GM21423 (cell line): ENCODE measurements around the gene PRSS16.
"Not testable (repeated sequence)": the region's sequence is repeated elsewhere in the genome, so short reads cannot be mapped to it uniquely, and the experiment has no call there.

Experiments used
- ATAC-seq: cut with Tn5 transposase; IDR thresholded peaks from one replicate; pipeline ENCODE4 v1.9.1; 2021; ENCODE audit warnings: mild to moderate bottlenecking, moderate library complexity; ENCODE audit not compliant: unreplicated experiment

The PRSS16 gene, protein sequence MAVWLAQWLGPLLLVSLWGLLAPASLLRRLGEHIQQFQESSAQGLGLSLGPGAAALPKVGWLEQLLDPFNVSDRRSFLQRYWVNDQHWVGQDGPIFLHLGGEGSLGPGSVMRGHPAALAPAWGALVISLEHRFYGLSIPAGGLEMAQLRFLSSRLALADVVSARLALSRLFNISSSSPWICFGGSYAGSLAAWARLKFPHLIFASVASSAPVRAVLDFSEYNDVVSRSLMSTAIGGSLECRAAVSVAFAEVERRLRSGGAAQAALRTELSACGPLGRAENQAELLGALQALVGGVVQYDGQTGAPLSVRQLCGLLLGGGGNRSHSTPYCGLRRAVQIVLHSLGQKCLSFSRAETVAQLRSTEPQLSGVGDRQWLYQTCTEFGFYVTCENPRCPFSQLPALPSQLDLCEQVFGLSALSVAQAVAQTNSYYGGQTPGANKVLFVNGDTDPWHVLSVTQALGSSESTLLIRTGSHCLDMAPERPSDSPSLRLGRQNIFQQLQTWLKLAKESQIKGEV

DNA sequence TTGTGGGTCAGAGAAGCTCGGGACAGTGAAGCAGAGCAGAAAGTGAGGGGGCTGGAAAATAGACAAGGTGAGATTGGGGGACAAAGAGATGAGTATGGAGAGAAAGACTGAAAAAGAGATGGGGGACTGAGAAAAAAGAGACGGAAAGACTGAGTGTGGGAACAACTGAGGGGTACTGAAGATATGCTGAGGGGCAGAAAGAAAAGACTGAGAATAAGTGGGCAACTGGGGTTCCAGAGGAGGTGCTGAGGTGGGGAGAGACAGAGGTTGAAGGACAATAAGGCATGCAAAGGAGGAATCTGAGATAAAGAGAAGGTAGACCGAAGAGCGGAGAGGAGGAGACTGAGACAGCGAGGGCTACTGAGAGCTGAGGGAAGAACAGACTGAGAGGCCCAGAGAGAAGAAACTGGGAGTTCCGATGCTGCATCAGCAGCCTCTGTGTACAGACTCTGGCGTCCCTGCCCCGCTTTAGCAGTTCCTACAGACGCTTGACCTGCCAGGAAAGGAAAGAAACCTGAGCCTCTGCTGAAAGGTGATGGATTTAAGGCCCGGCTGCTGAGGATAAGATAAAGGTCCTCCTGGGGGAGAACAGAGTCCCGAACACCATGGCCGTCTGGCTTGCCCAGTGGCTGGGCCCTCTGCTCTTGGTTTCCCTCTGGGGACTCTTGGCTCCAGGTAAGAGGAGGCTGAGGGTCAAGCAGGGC, at the start of gene PRSS16:
Gene PRSS16, plus strand, starts transcription at position 569 of the 704 bp plus-strand sequence. Its CDS starts 37 bp downstream, at position 606.
- ATAC-seq, result no peak

DNA sequence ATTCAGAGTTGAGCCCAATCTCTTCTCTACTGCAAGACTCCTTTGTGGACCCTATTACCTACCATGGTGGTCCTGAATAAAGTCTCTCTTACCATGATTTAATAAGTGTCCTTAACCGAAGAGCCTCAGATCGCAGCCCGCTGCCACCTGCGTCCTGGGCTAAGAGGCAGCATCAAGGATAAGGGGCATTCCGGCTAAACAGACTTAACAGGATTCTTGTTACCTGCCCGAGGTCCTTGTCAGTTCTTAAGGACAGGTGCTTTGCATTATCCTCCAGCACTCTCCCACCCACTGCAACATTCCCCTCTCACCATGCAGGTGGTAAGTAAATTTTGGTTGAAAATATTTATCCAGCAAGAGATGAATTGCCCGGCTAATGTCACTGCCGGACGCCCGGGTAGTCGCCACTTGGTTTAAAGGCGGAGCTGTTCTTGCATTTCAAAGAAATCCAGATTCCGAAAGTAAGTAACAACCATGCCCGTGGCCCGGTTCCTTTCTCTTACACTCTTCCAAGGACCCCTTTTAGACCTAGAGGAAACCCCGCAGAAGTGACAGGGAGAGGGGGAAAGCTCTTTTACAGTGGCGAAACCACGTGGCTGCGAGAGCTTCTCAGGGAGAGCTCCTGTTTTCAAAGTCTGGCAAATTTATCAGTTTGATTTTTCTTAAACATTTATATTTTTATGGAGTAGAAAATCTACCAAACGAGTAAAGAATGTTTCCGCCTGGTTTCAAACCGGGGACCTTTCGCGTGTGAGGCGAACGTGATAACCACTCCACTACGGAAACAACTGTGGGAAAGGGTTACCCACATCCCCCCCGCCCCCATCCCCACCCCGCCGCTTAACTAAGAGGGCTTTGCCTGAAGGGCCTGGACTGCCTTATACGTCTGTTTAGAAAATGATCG, 41.9 kb upstream of the PRSS16 start:
- ATAC-seq, result no peak

DNA sequence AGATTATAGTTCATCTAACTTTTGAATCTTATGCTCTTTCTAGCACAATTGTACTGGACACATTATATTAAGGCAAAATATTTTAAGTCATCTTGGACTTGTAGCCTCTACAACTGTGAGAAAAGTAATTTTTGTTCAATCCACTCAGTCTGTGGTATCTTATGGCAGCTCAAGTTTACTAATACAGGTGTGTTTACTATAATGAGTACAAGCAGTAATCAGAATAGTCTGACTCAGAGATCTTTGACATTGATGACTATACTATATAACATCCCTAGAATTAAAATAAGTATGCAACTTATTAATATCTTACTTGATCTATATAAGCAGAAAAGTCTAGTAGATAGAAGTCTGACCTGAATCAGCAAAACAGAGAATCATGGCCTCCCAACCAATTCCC, 40.7 kb upstream of the PRSS16 start:
- ATAC-seq, result no peak

DNA sequence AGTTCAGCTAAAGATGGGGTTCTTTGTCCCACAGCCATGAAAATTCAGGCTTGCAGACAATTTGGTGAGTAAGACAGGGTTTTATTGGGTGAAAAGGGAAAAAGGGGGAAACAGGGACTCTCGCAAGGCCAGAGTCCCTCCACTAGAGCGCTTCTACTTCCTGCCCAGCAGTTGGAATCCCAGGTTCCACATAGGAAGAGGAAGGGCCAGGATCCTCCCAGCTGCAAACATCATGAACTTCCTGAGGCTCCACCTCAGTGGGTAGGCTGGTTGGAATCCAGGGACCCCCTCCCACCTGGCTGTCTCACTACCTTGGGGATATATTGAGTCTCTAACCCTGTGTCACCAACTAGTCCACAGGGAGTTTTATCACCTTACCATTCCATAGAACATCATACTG, 39.5 kb upstream of the PRSS16 start:
- no peak for ATAC-seq

DNA sequence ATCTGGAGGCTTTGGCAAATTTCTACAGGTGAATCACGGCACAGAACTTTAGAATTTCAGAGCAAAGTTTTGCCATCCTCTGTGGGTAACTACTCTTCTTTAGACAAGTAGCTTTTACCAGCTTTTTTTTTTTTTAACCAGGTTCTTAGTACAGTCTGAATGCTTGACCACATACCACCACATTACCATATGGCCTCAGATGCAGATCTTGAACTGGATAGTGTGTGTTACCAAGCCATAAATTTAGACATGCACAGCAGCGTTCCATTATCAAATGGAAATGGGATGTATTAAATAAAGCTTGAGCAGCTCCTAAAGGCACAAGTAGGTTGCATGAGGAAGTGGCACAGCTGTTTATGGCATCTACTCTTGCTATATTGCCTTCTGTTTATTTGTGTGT, 38.3 kb upstream of the PRSS16 start:
- no peak for ATAC-seq

DNA sequence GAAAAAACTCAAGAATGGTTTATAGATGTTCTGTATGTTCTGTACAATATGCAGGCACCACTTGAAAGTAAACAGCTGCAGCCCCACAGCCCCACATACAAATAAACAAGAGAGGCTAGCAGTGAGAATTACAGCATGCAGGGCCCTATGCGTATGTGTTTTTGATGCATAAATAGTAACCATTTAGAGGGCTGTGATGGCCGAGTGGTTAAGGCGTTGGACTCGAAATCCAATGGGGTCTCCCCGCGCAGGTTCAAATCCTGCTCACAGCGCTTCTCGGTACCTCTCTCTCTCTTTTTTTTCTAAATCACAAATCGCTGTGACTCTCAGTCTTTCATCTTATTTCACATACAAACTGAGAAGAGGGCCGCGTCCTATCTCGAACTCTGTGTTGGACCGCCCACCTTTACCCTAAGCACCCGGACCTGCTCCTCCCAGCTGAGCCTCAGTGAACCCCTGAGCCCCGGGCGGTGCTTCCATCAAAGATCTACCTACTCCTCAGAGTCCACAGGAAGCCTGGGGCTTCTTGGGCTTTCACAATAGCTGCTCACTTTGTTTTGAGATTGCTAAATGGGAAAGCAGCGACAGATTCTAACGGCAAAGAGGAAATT, 37.7 kb upstream of the PRSS16 start:
- no peak for ATAC-seq

DNA sequence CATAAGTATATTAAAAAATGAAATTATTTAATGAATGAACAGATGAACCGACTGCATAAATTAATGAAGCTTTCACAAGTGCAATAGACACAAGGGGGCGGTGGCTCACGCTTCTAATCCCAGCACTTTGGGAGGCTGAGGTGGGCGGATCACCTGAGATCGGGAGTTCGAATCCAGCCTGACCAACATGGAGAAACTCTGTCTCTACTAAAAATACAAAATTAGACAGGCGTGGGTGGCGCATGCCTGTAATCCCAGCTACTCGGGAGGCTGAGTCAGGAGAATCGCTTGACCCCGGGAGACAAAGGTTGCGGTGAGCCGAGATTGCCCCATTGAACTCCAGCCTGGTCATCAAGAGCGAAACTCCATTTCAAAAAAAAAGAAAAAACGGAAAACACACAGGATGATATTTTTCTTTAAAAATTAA, 34.4 kb upstream of the PRSS16 start:
- not testable (repeated sequence) for ATAC-seq

DNA sequence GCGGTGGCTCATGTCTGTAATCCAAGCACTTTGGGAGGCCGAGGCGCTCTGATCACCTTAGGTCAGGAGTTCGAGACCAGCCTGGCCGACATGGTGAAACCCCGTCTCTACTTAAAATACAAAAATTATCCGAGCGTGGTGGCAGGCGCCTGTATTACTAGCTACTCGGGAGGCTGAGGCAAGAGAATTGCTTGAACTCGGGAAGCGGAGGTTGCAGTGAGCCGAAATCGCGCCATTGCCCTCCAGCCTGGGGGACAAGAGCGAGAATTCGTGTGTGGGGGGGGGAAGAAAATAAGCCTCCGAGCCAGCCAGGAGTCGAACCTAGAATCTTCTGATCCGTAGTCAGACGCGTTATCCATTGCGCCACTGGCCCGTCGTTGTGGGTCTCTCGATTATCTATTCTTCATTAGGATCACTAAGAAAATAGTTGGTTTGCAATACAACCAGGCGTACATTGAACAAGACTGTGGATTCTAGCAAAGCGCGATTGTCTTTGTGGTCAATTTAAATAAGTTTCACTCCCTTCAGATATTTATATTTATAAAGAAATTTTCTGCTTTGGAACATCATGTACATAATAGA, 33.9 kb upstream of the PRSS16 start:
- no peak for ATAC-seq

DNA sequence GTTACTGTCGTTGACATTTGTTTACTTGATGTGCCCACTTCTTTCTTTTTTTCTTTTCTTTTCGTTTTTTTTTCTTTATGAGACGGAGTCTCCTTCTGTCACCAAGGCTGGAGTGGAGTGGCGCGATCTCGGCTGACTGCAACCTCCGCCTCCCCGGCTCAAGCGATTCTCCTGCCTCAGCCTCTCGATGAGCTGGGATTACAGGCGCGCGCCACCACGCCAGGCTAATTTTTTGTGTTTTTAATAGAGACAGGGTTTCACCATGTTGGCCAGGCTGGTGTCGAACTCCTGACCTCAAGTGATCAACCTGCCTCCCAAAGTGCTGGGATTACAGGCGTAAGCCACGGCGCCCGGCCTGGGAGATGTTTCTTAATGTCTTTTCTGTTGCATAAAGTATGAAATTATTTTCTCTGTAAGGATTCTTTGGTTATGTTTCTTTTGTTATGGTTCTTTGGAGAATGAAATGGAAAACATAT, 33.3 kb upstream of the PRSS16 start:
- no peak for ATAC-seq

DNA sequence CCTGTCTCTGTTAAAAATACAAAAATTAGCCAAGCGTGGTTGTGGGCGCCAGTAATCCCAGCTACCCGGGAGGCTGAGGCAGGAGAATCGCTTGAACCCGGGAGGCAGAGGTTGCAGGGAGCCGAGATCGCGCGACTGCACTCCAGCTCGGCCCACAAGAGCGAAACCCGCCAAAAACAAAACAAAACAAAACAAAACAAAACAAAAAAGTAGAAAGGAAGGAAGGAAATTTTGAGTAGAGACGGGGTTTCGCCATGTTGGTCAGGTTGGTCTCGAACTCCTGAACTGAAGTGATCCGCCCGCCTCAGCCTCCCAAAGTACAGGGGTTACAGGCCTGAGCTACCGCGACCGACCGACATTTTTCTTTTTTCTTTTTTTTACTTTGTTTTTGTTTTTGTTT, 30.6 kb upstream of the PRSS16 start:
- no peak for ATAC-seq

DNA sequence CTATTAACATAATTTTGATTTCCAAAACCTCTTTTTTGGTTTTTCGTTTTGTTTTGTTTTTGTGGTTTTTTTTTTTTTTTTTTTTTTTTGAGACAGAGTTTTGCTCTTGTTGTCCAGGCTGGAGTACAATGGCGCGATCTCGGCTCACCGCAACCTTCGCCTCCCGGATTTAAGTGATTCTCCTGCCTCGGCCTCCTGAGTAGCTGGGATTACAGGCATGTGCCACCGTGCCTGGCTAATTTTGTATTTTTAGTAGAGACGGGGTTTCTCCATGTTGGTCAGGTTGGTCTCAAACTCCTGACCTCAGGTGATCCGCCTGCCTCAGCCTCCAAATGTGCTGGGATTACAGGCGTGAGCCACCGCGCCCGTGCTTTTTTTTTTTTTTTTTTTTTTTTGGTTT, 24.5 kb upstream of the PRSS16 start:
- ATAC-seq, result not testable (repeated sequence)

DNA sequence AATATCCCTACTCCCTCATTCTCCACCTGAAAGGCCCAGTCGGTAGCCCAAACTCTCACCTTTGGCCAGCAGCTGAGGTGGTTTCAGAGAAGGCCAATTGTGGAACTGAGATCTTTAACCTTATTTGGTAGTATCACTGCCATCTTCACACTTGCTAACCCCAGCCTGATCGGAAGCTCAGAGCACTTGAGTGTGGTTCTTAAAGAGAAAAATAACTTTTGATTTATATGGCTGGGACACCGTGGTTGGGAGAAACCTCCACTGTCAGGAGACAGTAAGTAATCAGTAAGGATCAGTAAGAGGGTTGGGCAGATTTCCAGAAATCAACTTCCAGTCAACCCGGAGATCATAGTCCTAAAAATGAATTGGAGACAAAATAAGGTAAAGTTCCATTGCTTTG, 22.8 kb upstream of the PRSS16 start:
- no peak for ATAC-seq

DNA sequence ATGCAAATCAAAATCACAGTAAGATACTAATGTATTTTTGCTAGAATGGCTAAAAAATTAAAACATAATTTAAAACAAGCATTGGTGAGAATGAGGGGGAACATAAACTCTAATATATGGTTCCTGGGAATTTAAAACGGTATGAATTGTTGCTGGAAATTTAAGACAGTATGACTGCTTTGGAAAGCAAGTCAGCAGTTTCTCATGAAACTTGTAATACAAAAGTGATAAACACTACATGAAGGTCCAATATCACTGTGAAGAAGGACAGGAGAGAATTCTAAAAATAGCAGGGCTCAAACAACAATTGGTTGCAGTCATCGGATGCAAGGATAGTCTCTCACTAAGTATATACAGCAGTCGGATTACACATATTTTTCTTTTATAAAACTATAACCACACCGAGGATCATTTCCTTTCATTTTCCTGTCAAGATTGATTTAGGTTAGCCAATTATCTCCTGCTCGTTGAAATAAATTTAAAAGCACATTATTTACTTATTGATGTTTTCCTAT, 18.5 kb upstream of the PRSS16 start:
- no peak for ATAC-seq

DNA sequence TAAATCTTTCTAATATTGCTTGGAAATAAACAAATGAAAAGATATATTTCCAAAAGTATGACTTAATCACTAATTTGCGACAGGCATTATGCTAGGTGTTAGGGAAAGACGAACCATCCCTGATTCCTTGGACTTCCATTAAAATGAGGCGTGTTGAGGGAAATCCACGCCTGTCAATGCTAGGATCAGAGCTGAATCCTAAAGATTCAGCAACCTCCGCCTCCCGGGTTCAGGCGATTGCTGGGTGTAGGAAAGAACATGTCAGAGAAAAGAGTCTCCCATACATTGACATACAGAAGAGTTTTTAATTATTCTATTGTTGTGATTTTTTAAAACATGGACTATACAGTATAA, 16.8 kb upstream of the PRSS16 start:
- no peak for ATAC-seq

DNA sequence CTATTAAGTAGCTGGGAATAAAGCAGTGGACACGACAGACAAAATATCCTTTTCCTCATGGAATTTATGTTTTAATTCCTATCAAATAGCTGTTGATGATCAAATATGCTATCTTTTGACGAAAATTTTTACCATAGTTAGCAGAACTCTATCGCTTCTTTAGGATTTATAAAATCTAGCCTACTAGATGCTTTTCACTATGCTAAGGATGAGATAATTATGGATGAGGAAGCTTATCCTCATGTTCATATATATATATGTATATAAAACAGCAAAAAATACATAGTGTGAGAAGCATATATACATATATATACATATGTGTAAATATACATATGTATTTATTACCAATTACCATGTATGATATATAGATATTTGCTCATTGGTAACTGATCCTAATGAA, 12.9 kb upstream of the PRSS16 start:
- no peak for ATAC-seq

DNA sequence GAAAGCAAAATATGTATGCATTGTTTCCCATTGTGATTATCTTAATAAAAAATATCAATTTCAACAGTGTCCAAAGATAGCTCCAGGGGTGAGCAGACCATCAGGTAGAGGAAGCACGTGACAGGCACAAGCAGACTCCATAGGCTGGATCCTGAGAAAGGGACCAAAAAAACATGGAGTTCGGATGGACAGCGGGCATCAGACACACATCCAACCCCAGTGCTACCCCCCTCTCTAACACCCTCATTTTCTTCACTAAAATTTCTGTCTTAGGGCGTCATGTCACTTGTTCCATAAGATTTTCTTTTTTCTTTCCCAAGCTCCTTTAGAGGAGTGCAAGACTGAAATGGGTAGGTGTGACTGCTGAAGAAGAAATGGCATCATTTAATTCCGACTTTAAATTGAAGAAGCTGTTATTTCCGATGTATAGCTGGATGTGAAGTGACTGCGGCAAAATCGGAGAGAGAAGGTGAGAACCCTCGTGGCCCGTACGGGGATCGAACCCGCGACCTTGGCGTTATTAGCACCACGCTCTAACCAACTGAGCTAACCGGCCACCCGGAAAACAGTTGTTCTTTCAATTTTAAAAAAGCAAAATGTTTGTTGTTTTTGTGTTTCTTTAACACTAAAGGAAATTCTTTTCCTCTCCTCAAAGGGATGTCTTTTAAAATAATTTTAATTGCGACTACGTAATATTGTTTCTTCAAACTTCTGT, 10.3 kb upstream of the PRSS16 start:
- no peak for ATAC-seq

DNA sequence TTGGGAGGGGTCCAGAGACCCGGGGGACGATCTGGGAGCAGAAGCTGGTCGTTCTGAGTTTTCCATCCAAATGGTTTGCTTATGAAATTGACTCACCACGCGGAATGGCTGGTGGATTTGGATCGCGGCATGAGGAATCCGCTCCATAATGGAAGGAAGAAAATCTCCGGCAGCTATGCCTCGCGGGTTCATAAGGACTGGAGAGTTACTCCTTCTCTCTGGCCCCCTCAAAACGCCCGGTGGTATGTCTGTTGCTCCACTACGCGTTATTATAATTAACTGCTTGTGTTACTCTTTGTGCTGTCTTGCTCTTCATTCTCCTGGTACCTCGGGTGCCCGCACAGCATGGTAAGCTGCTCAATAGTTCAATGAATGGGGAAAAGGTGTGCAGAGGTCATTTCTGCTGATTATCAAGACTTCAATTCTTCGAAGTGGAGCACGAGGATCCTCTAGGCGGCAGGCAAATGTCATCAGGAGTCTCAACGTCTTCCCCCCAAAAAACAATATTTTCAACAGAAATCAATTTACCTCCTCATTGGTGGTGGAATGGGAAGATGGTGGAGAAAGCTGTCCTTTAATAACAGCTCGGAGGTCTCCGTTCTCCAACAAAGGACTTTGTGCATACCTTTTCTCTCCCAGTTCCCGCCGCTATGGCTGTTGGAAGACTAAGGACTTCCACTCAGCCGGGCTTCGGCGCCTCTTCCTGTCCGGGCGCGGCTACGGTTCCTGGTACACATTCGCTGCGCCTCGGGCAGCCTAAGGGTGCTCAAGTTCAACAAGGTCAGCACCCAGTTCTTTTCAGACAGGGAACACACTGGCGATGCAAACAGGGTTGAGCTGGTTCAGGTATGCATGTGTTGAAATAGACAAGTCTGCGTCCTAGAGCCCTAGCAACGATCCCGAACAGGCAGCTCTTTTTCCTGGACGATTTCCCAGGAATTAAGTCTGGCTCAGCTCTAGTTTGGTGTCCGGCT, 9.2 kb upstream of the PRSS16 start:
- ATAC-seq, result no peak

DNA sequence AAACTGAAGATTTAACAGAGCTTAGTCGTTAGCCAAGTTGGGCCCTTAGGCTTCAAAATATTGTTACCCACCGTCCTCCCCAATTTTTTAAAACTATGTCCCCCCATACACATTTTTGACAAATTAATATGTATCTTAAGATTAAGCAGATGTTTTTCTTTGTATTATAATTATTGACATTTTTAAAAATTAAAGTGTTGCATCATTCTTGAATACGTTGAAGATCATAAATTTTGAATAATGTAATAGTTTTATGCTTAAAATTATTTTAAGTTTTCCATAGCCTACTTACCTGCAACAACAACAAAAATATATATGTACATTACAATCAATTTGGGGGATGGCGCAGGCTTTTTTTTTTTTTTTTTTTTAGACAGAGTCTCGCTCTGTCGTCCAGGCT, 8.2 kb upstream of the PRSS16 start:
- ATAC-seq, result no peak
